Measurements from ENCODE around the gene WBP2NL.

Gene WBP2NL

GRCh38 chr22:42074132-42074811 is 75.7 kb downstream of the WBP2NL start, which contains the start of gene PHETA2:
TSS of gene PHETA2 (plus strand) at chr22:42074248. CDS start at chr22:42077294, 3,046 bp downstream.
- DNase-seq: peak; percentile 52

- no peak for DNase-seq
Observed at GRCh38 chr22:42074846-42075676, 76.5 kb downstream of the WBP2NL start.

GRCh38 chr22:42076764-42077485 is 78.3 kb downstream of the WBP2NL start:
- DNase-seq: no peak

- no peak for DNase-seq
Observed at GRCh38 chr22:42077486-42078125, 79.0 kb downstream of the WBP2NL start.
